Fibroblast of skin of left biceps (primary cell): ENCODE measurements around the gene ANXA6.

ENCODE experiments used
- DNase-seq, 2 experiments: peaks; one replicate each; pipeline ENCODE4 v3.0.0-alpha.2; 2013; ENCODE audit warnings: low read depth in 2 of 2

ANXA6 gene

GRCh38 chr5:151066920-151067319, 90.7 kb downstream of the ANXA6 start:
- DNase-seq = no peak

GRCh38 chr5:151065609-151066008, 92.0 kb downstream of the ANXA6 start:
- DNase-seq = no peak

GRCh38 chr5:151064916-151065499, 92.6 kb downstream of the ANXA6 start:
- DNase-seq = no peak

DNA sequence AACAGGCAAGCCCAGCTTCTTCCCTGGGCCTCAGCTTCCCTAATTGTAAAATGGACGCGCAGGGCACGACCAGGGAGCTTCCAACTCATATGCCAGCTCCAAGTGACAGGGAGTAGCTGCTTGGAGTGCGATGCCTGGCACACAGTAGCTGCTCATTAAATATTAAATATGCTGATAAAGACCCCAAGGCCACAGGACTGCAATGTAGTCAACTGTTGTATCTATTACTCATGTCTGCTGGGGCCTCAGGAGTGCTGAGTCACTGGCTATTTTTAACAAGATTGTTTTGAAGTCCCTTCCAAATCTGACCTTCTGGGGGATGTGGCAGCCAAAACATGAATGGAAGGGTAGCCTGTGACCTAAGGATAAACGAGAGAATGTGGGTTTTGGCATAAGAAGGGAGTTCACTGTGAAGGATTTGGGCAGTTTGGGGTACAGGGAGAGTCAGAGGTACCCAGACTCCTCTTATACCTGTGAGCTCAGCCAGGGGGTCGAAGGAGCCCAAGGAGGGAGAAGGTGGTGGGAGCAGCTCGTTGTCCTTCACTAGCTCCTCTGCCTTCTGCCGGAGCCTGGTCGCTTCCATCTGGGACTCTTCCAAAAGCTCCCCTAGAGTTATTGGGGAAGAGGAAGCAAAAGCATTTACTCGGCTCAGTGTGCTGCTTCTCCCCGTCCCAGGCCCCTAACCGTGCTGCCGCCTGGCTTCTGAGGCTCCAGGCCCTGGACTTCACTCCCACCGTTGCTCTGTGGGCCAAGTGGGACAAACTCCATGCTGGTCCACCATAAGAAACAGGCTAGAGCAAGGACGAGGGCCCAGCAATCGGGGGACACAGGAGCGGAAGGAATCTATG, 94.2 kb downstream of the ANXA6 start:
- DNase-seq = peak in 1 of 2 experiments; percentile 18

- no peak for DNase-seq
Observed at GRCh38 chr5:151062405-151063141, 95.0 kb downstream of the ANXA6 start.

DNA sequence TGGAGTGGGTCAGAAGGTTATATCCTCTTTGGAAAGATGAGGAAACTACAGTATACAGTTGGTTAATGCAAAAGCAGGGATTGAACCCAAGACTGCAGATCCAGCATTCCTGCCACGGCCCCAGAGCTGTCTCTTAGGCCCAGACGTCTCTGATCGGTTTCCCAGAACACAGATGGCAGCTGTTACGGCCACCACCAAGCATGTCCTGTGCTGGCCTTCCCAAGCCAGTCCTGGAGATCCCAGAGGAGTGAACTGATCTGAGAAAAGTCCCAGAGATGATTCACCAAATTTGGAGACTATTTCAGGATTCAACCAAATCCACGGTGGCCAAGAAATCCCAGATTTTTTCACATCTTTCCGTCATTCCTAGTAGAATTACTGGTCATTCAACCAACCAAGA, 96.8 kb downstream of the ANXA6 start:
- DNase-seq = no peak

GRCh38 chr5:151058891-151059489, 98.6 kb downstream of the ANXA6 start:
- DNase-seq = no peak

DNA sequence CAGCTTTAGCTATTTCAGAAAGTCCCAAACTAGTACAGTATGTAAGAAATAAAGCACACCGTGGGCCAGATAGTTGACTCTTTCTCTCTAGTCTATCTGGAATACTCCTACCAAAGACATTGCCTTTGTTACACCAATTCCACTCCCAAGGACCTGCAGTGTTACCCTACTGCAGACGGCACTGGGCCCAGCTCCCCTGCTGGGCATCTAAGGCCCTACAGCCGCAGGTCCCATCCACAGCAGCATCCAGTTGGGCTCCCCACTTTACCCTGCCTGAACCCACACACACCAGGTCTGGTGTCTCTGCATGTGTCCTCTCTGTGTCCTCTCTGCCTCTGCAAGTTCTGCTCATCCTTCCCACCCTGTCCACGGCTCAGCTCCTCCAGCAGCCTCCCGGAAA, 99.3 kb downstream of the ANXA6 start:
- no peak for DNase-seq

DNA sequence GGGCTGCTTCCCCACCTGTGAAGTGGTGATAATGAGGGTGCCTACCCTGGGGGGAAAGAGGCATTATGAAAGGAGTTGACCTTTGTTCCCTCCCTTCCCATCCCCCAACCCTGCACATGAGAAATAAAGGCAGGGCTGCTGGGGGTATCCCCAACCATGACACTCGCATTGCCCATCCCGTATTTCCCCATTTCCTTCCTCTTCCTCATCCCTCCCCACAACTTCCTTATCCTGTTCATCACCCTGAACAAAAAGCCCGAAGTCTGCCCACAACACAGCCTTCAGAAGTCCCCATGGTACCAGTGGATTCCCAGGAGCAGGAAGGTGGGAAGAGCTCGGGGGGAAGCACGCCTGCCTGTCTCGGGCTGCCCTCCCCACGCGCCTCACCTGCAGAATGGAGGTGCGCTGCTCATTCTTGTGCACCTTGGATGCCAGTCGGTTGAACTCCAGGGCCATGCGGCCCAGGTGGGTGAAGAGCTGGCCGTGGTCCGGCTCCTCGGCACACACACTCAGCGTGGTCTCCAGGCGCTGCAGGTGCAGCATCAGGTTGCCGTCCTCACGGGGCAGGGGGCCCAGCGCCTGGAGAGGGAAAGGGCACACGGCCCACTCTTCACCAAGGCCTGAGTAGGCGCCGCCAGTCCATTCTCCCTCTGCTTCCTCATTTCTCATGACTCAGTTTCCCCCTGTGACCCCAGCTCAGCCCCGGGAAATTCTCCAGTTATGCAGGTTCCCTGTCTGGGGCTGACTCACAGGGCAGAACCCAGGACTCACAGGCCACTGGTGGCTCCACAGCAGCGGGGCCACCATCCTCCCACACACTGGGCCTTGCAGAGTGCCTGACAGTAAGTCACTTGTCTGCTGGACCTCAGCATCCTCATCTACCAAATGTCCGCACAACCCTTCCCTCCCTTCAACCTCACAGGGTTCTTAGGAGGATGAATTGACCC, 100.9 kb downstream of the ANXA6 start:
- no peak for DNase-seq

GRCh38 chr5:151055336-151055735, 102.2 kb downstream of the ANXA6 start:
- DNase-seq = no peak

GRCh38 chr5:151054709-151055108, 102.9 kb downstream of the ANXA6 start:
- DNase-seq = no peak

GRCh38 chr5:151053796-151054462, 103.7 kb downstream of the ANXA6 start:
- no peak for DNase-seq

GRCh38 chr5:151052836-151053235, 104.7 kb downstream of the ANXA6 start:
- DNase-seq = no peak

DNA sequence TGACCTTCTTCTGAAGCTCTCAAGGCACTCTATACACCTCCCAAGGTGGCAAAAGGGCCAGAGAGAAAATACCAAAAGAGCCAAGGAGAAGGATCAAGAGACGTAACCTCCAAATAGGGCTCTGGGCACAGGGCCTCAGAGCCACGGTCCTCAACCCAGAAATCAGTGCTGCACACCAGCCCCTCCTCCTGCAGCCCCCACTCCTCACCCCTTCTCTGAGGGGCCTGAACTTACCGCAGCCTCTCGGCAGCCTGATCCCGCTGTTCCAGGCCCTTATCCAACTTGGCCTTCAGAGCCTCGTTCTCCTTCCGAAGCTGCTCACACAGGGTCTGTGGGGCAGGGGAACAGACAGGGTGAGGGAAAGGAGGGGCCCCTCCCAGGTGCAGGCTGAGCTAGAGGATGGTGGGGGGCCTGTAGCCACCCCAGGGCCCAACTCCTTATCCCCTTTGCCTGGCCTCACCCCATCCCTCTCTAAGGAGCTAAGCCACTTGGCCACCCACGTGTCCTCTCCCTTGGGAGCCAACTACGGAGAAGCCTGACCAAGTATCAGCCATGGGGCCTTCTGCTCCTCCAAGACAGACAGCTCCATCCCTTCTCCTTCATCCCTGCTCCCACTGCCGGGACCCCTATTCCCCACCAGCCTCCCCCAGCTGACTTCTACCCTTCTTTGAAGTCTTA, 105.5 kb downstream of the ANXA6 start:
- DNase-seq = no peak

DNA sequence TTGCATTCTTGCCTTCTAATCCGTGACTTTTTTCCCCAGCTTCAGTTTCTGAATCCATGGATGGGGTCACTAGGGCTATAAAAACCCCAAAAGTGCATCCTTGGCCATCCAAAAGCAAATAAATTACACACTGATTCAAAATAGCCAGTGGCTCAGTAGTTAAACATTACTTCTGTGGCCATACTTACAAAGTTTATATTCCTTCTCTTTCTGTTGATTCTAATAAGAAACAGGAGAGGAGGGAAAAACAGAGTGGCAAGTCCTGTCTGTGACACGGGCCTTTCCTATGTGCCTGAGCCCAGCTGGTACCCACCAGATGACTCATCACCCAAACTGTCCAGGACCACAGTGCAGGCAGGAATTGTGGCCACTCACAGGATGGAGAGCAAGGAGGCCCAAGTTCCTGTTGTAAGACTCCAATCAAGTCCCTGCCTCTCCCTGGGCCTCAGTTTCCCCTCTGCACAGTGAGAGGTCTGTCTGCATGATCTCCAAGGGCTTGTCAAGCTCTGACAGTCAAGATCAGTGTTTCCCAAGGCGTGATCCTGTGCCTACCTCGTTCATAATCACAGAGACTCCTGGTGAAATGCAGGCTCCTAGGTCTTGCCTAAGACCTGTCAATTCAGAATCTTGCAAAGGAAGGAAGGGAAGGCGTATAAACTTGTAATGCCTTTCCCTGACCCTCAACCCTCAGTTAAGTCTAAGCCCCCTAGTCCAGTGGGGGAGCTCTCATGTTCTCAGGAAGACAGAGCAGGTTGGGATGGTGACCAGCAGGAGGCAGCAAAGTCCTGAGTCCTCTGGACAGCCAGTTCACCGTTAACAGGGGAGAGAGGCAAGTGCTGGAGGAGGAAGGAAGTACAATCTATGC, 106.3 kb downstream of the ANXA6 start:
- DNase-seq = peak; percentile 20 to 21
